GM19395 (cell line): Measurements from ENCODE around the gene ATP5MG.
"Not testable (repeated sequence)": the region's sequence is repeated elsewhere in the genome, so short reads cannot be mapped to it uniquely, and the experiment has no call there.

ENCODE experiments used
- ATAC-seq: cut with Tn5 transposase; IDR thresholded peaks from one replicate; pipeline ENCODE4 v1.9.1; 2021; ENCODE audit warnings: mild to moderate bottlenecking, moderate library complexity; ENCODE audit not compliant: unreplicated experiment

ATP5MG gene

GRCh38 chr11:118406599-118407166 lies 5.3 kb downstream of the ATP5MG start:
- no peak for ATAC-seq

- ATAC-seq = no peak
Observed at GRCh38 chr11:118410055-118410745, 8.8 kb downstream of the ATP5MG start.

GRCh38 chr11:118411530-118411929 lies 10.1 kb downstream of the ATP5MG start:
- no peak for ATAC-seq

GRCh38 chr11:118412921-118413320 lies 11.5 kb downstream of the ATP5MG start:
- no peak for ATAC-seq

- no peak for ATAC-seq
Observed at GRCh38 chr11:118415062-118415738, 13.8 kb downstream of the ATP5MG start.

GRCh38 chr11:118415739-118416068 lies 14.3 kb downstream of the ATP5MG start:
- ATAC-seq = no peak

- ATAC-seq = not testable (repeated sequence)
Observed at GRCh38 chr11:118416900-118417299, 15.5 kb downstream of the ATP5MG start.

- ATAC-seq = no peak
Observed at GRCh38 chr11:118417801-118418200, 16.4 kb downstream of the ATP5MG start.

- ATAC-seq = no peak
Observed at GRCh38 chr11:118418766-118419165, 17.4 kb downstream of the ATP5MG start.

GRCh38 chr11:118427707-118428106 lies 26.3 kb downstream of the ATP5MG start:
- no peak for ATAC-seq

- ATAC-seq = no peak
Observed at GRCh38 chr11:118430956-118431355, 29.6 kb downstream of the ATP5MG start.

- ATAC-seq = no peak
Observed at GRCh38 chr11:118434123-118434552, 32.7 kb downstream of the ATP5MG start.

- ATAC-seq = no peak
Observed at GRCh38 chr11:118434553-118435289, 33.3 kb downstream of the ATP5MG start.

GRCh38 chr11:118435290-118435892 lies 34.0 kb downstream of the ATP5MG start:
- peak; percentile 39 for ATAC-seq

- peak; percentile 42 for ATAC-seq
Observed at GRCh38 chr11:118435893-118436624, 34.7 kb downstream of the ATP5MG start, which contains the start of gene KMT2A. Gene KMT2A (plus strand): TSS chr11:118436492. CDS start chr11:118436513, 21 bp downstream.

- ATAC-seq = peak; percentile 14
Observed at GRCh38 chr11:118436639-118437207, 35.3 kb downstream of the ATP5MG start.

GRCh38 chr11:118437208-118438125 lies 36.1 kb downstream of the ATP5MG start:
- no peak for ATAC-seq

- ATAC-seq = peak; percentile 31
Observed at GRCh38 chr11:118438314-118438931, 37.0 kb downstream of the ATP5MG start.
